Stimulated activated CD8-positive, alpha-beta memory T cell treated with anti-CD3 and anti-CD28 coated beads, Interleukin-12 subunit alpha, Interleukin-12 subunit beta, amount 100 ng/mL, for 1 hour (primary cell): Measurements from ENCODE around the gene FXR2.

Experiments
- DNase-seq: peaks from one replicate; pipeline ENCODE4 v3.0.0-alpha.2; 2020; ENCODE audit warnings: low read depth

The FXR2 gene

DNA sequence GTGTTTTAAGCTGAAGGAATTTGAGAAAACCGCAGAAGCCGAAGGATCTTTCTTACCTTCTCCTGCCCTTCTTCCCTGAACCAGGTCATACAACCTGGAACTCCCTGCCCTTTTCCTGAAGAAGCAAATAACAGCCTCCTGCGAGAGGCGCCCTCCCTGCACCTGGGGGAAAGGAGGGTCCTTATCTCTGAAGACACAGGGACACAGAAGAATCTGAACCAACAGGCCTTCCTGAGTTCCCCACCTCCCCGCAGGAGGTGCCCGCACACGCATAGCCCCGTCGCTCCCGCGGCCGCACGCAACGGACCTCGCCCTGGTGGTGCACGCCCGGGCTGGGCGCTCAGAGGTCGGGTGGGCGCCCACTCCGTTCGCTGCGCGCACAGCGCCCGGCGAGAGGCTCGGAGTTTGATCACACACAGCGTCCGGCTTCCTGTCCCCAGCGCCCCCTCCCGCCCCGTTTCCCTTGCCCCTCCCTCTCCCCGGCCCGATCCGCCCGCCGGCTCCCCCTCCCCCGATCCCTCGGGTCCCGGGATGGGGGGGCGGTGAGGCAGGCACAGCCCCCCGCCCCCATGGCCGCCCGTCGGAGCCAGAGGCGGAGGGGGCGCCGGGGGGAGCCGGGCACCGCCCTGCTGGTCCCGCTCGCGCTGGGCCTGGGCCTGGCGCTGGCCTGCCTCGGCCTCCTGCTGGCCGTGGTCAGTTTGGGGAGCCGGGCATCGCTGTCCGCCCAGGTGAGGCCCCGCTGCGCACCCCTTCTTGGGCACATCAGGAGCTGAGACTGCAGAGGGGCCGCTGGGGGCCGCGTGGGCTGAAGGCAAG lies 65.9 kb downstream of the FXR2 start, which contains the start of gene TNFSF12:
Gene TNFSF12, plus strand, starts transcription at position 474 of the 816 bp plus-strand sequence. Its CDS starts 96 bp downstream, at position 570.
- no peak for DNase-seq

DNA sequence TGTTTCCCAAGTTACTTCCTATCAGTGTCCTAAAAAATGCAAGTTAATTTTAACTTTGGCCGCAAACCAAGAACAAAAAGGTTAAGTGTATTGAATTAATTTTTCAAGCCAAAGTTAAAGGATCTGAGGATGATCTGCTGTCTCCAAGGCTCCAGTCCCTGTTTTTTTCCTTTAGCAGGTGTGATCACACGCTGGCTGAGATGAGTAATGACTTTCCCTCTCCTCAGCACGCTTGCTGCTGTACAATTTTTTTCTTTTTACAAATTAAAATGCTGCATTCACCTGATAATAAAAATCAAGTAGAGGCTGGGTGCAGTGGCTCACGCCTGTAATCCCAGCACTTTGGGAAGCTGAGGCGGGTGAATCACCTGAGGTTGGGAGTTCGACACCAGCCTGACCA lies 69.8 kb downstream of the FXR2 start:
- no peak for DNase-seq
